HFFc6 (cell line): Measurements from ENCODE around the gene MUSK. TPM values are rescaled to one million over a fixed set of nuclear protein-coding genes. Genes with fewer than 3 reads are reported as not detected.

Experiments
- DNase-seq: peaks from one replicate; pipeline ENCODE4 v3.0.0-alpha.2; 2018
- H3K27ac Mint-ChIP-seq: 2 replicates; pipeline ENCODE4 v1.8.0; 2020; ENCODE audit warnings: mild to moderate bottlenecking, mixed read lengths
- H3K27me3 Mint-ChIP-seq: 2 replicates; pipeline ENCODE4 v1.8.0; 2021; ENCODE audit warnings: mild to moderate bottlenecking, moderate library complexity, mixed read lengths; ENCODE audit not compliant: insufficient read depth
- H3K36me3 Mint-ChIP-seq: 2 replicates; pipeline ENCODE4 v1.8.0; 2021; ENCODE audit warnings: low read depth, mixed read lengths
- H3K4me1 Mint-ChIP-seq: 2 replicates; pipeline ENCODE4 v1.8.0; 2020; ENCODE audit warnings: low read depth, mixed read lengths
- H3K4me3 Mint-ChIP-seq: 2 replicates; pipeline ENCODE4 v1.8.0; 2020; ENCODE audit warnings: mild to moderate bottlenecking, moderate library complexity, mixed read lengths
- H3K9me3 Mint-ChIP-seq: 2 replicates; pipeline ENCODE4 v1.8.0; 2020; ENCODE audit warnings: mild to moderate bottlenecking, mixed read lengths
- CTCF ChIP-seq: fragments of 200-600 bp; sonication (generic); IDR thresholded peaks from 2 replicates; pipeline ENCODE4 v1.5.0; 2021; ENCODE audit warnings: antibody characterized with exemption, mild to moderate bottlenecking
- total RNA-seq, 6 experiments: library from RNA; stranded (reverse); fragmentation: NEBNext Ultra II Directional; extraction: Animal tissue kit (Norgen Biotek cat#: 25700); gene quantifications; 2 replicates in 1 of 6; 3 replicates in 5 of 6; pipeline ENCODE4 v1.2.3, GENCODE V29; 2021

MUSK gene
- total RNA-seq, 6 experiments from 2014 or later: 0.11 to 0.23 (median 0.14) TPM; not detected in 2

DNA sequence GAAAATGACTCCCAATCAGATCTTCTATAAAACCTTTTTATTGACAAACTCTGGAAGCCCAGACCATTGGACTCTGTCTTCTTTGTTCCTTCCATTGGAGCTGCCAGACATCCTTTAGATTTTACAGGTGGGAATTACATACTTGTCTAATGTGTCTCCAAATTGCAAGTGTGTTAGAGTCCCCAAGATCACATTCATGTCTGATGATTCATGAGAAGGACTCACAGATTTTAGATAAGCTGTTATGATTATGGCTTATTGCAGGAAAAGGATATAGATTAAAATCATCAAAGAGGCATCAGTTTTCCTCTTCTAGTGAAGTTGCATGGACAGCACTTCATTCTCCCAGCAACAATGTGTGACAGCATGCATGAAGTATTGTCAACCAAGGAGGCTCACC, 70.4 kb downstream of the MUSK start:
- Mint-ChIP-seq H3K36me3 (peaks cover 36% of the 10 kb centered on the region), H3K27me3 (peaks cover 2% of the 10 kb centered on the region), H3K9me3 (peaks cover 6% of the 10 kb centered on the region), H3K27ac (peak overlapping the region; percentile 24), H3K4me3 (no peak overlapping the region), H3K4me1 (peaks cover 49% of the 10 kb centered on the region)
- no peak for DNase-seq
- TF ChIP-seq CTCF: no peak

- no peak for TF ChIP-seq CTCF
- peak overlapping the region; percentile 95 for H3K27ac Mint-ChIP-seq
- H3K27me3 Mint-ChIP-seq: no peaks in the 10 kb centered on the region; the same call in 1 of the 2 replicates
- peaks cover 6% of the 10 kb centered on the region; the same call in 1 of the 2 replicates for H3K9me3 Mint-ChIP-seq
- peak overlapping the region; percentile 74 for H3K4me3 Mint-ChIP-seq
- DNase-seq: no peak
- H3K4me1 Mint-ChIP-seq: peaks cover 83% of the 10 kb centered on the region
- H3K36me3 Mint-ChIP-seq: peaks cover 29% of the 10 kb centered on the region
Measured at GRCh38 chr9:110742741-110743371, 74.3 kb downstream of the MUSK start.

DNA sequence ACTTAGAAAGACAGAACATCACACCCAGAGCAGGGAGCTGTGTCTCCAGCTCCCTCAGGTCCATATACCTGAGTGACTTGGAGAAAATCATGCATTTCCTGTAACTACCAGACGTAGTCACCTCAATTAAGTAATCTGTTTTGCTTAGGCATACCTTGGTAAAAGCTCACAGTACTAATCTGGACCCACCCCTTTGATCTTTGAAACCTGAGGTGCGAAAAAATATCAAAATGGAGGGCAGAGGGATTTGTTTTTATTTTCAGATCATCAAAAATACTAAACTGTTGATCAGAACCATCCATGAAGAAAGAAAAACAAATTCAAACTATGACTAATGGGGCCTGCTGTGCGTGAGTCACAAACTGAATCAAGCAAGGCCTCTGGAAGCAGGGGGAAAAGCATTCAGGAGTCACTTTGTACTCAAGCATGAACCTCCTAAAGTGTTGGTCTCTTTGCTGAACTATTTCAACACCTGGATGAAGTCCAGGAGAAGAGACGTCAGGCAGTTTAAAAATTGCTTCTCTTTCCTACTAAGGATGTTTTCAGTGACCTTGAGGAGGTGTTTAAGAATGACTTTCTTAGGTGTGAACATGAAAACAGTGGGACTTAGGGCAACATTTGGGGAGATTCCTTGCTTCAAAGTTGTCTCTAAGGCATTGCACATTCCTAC, 76.3 kb downstream of the MUSK start:
- peak; percentile 94 for DNase-seq
- H3K4me3 Mint-ChIP-seq: peak overlapping the region; percentile 53
- no peaks in the 10 kb centered on the region; the same call in 1 of the 2 replicates for H3K27me3 Mint-ChIP-seq
- no peak for TF ChIP-seq CTCF
- H3K36me3 Mint-ChIP-seq: peaks cover 31% of the 10 kb centered on the region
- peak overlapping the region; percentile 88 for H3K27ac Mint-ChIP-seq
- peaks cover 86% of the 10 kb centered on the region for H3K4me1 Mint-ChIP-seq
- H3K9me3 Mint-ChIP-seq: no peaks in the 10 kb centered on the region

GRCh38 chr9:110745676-110746075, 77.1 kb downstream of the MUSK start:
- Mint-ChIP-seq H3K27ac (peak overlapping the region; percentile 88), H3K9me3 (no peaks in the 10 kb centered on the region), H3K4me3 (peak overlapping the region; percentile 25; the same call in 1 of the 2 replicates), H3K4me1 (peaks cover 94% of the 10 kb centered on the region), H3K36me3 (peaks cover 24% of the 10 kb centered on the region), H3K27me3 (no peaks in the 10 kb centered on the region)
- TF ChIP-seq CTCF: no peak
- no peak for DNase-seq

DNA sequence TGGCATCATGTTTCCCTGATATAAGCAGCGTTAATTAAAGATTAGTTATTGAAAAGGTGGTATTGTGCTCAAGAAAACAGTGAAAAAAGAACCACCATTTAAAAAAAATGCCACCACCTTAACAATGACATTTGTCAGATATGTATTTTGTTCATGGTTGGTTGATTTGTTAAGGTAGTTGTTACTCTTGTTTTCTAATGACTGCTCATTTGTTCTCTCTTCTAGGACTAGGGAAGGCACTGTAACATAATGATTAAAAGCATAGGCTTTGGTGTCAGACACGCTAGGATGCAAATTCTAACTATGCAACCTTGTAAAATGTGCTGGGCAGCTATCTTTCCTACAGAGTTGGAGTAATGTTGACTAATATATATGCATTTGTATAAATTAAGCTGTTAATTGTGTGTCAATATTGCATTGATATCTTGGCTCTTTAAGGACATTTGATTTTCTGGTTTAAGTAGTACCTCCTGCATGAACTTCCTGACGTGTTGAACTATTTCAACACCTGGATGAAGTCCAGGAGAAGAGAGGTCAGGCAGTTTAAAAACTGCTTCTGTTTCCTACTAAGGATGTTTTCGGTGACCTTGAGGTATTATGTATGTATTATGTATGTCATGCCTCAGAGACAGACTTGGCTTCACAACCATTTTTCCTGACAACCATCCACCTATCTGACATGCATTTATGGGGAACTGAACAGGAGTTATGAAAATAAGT, 77.8 kb downstream of the MUSK start:
- no peak for TF ChIP-seq CTCF
- no peak overlapping the region; the same call in 1 of the 2 replicates for H3K4me3 Mint-ChIP-seq
- H3K4me1 Mint-ChIP-seq: peaks cover 98% of the 10 kb centered on the region
- H3K9me3 Mint-ChIP-seq: no peaks in the 10 kb centered on the region
- peaks cover 25% of the 10 kb centered on the region for H3K36me3 Mint-ChIP-seq
- DNase-seq: no peak
- peak overlapping the region; percentile 88 for H3K27ac Mint-ChIP-seq
- no peaks in the 10 kb centered on the region for H3K27me3 Mint-ChIP-seq
